Stimulated activated CD8-positive, alpha-beta memory T cell treated with anti-CD3 and anti-CD28 coated beads, Interleukin-15, amount 100 ng/mL, for 4 hours (primary cell): ENCODE data around the gene TNRC6C.
"Not testable (repeated sequence)": the region's sequence is repeated elsewhere in the genome, so short reads cannot be mapped to it uniquely, and the experiment has no call there.

Experiments used
- DNase-seq, 2 donors: peaks; one replicate each; pipeline ENCODE4 v3.0.0-alpha.2; 2020; ENCODE audit warnings: low read depth in 2 of 2

TNRC6C gene

DNA sequence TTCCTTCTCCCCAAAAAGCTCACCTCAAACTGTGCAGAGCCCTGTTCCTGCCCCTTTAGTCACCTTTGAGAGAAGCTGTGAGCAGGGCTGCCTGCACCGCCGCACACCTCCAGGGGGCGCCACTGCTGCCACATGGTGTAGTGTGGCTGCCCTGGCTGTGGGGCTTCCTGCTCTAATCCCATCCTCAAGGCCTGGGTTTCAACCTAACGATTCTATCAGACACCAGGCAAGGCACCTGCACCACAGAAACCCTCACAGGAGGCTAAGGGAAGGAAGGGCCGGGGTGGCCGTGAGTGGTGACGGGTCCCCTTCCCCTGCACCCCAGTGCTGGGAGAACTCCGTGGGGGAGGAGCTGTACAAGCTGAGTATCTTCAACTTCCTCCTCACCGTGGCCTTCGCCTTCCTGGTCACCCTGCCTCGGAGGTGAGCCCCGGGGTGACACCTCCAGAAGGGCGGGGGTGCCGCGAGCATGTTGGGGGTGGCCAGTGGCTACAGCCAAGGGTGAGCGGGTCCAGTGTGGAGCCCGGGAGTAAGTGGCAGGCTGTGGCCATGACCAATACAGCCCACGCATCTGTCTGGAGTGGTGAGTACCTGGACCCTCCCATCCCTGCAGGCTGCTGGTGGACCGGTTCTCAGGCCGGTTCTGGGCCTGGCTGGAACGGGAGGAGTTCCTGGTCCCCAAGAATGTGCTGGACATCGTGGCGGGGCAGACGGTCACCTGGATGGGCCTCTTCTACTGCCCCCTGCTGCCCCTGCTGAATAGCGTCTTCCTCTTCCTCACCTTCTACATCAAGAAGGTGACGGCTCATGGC lies 179.1 kb downstream of the TNRC6C start:
- DNase-seq: no peak

DNA sequence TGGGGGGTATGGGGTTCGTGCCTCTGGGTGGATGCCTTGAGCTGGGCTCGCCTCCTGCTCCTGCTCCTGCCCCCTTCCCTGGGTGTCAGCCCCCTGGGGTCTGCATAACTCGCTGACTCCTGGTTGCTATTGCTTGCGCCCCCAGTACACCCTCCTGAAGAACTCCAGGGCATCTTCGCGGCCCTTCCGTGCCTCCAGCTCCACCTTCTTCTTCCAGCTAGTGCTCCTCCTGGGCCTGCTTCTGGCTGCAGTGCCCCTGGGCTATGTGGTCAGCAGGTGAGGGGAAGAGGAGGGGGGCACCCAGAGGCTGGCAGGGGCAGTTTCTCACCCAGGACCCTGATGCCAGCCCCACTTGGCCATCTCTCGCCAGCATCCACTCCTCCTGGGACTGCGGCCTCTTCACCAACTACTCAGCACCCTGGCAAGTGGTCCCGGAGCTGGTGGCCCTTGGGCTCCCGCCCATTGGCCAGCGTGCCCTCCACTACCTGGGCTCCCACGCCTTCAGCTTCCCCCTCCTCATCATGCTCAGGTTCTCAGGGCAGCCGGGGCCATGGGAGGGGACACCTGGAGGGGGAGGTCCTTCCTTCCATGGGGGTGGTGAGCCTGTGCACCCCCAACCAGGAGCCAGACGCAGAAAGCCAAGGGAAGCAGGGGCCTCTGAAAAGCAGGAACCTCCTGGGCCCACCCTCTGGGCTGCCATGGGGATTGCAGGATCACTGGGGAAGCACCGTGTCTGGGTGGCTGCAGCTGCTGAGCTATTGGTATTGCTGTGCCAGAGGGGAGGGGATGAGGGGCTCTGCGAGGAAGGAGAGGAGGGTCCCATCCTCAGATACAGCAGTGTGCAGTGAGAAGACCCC lies 179.9 kb downstream of the TNRC6C start:
- DNase-seq: no peak

DNA sequence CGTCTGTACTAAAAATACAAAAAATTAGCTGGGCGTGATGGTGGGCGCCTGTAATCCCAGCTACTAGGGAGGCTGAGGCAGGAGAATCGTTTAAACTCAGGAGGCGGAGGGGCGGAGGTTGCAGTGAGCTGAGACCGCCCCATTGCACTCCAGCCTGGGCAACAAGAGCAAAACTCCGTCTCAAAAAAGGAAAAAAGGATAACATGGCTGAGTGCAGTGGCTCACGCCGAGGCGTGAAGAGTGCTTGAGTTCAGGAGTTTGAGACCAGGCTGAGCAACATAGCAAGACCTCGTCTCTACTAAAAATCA lies 181.3 kb downstream of the TNRC6C start:
- not testable (repeated sequence) for DNase-seq

DNA sequence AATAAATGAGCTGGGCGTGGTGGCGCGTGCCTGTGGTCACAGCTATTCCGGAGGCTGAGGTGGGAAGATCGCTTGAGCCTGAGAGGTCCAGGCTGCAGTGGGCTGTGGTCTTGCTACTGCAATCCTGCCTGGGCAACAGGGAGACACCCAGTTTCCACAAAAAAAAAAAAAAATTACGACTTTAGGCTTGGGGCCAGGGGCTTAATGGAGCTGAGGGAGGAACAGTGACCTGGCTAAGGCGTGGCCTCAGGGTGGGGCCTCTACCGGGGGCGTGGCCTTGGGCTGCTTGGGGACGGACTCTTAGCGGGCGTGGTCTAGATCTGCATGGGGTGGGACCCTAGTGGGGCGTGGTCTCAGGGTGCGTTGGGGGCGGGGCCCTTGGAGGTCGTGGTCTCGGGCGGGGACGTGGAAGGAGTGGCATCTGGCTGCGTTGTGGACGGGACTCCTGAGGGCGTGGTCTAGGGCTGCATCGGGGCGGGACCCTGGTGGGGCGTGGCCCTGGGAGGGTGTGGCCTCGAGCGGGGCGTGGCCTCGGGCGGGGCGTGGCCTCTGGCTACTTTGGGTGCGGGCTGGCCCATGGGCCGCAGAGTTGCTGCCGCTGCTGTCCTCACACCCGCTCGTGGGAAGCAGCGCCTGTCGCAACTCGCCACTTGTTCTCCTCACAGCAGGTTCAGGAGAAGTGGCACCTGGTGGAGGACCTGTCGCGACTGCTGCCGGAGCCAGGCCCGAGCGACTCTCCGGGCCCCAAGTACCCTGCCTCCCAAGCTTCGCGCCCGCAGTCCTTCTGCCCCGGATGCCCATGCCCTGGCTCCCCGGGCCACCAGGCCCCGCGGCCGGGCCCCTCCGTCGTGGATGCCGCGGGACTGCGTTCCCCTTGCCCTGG lies 181.9 kb downstream of the TNRC6C start:
- peak; percentile 74 to 87 for DNase-seq

DNA sequence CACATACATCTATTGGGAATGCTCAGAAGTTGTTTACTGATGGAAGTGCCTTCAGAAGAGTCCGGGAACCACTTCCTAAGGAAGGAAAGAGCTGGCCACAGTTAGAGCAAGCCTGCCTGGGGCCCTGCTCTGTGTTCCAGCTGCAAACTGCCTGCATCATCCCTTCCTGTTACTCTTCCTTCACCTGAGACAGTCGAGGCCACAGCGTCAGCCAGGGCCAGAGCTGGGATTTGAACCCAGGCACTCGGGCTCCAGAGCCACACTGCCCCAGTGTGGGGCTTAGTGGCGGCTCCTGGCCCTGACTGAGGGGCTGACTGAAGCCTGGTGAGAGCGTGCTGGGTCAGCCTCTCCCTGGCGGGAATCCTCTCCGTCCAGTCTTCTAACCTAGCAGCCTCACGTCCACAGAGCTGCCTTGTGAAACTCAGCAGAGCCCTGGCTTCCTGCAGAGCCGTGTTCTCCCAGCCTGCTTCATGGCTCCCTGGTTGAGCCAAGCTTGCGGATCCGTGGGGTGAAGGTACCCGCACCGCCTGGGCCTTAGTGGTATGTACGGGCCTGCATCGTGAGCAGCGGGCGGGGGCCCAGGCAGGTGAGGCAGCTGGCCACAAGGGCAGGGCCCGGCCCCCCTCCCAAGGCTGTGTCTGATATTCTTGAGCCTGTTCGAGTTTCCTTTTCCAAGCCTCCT lies 183.1 kb downstream of the TNRC6C start:
- no peak for DNase-seq

DNA sequence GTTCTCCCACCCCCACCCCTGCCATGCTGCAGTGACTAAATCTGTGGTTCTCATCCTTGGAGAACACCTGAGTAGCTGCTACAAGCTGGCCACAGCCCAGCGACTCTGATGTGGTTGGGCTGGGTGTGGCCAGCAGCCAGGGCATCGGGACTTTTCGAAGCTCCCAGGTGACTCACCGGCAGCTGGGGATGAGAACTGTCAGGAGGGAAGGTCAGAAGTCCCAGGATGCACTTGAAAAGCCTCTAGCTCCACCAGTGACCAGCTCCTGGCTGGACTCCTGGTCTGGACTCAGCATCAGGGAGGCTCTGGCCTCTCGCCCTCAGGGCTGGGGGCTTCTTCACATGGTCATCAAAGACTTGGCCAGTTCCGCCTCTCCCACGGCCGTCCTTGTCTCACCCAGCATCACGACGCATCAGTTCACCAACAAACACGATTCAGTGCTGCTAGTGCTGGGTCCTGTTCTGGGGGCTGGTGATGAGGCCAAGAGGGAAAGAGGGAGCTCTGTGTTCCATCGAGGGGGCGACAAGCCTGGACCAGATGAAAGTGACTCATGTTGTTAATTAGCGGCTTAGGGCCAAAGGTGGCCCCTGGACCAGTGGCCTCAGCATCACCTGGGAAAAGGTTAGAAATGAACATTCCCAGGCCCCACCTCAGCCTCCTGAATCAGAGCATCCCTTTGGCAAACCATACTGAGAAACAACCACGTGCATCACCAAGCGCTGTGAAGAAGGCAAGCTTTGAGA lies 183.8 kb downstream of the TNRC6C start:
- DNase-seq: no peak

DNA sequence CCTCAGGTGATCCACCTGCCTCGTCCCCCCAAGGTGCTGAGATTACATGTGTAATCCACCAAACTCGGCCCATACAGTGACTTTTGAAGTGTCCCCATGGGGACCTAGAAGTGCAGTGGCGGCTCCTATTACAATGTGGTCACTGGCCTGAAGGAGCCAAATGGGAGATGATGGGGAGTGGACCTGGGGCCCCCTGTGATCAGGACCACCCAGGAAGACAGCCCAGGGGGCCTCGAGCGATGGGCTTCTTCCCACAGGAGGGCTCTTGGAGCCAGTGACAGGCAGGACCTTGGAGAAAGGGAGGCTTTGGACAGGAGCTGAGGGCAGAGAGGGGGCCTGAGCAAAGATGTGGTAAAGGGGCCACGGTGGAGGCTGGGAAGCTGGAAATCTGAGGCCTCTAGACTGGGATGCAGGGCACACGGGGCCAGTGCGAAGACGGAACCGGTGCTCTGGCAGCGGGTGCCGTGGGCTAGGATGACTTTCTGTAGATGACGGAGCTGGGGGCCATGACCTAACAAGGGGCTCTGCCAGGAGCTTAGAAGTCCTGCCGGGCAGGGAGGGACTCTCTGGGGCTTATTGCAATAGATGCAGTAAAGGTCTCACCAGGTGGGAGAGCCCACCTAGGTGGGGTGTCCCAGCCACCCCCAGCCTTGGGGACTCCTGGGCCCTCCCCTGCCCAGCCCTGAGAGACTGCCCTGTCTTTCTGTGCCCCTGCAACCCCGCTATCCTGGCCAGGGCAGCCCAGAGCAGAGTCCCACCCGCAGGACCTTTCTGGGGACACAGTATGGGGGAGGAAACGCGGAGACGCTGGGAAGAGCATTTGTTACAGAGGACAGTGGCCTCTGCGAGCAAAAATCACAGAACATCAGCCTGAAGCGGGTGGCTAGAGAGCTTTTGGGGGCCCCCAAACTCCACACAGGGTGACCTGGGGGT lies 185.0 kb downstream of the TNRC6C start:
- no peak for DNase-seq

DNA sequence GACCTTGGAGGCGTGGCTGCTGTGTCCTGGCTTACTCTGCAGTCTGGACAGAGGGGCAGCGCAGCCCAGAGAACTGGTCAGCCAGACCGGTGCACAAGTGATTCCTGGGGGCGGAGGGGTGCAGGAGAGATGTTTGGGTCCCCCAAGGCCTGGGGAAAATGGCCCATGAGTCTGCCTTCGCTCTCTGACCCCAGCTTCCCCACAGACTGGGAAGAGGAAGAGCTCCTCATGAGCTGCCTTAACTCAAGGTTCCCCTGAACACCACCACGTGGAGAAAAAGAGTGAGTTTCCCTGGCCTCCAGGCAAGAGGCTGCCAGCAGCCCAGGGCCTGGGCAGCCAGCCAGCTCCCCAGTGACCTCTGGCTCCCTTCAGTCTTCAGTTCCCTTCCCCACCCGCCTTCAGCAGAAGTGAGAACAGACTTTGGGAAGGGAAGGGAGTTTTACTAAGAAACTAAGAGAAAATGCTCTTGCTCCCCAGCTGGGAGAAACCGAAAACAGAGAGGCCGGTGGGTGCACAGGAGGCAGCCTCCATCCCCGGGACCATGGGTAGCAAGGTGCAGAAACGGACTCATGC lies 185.7 kb downstream of the TNRC6C start:
- DNase-seq: no peak

DNA sequence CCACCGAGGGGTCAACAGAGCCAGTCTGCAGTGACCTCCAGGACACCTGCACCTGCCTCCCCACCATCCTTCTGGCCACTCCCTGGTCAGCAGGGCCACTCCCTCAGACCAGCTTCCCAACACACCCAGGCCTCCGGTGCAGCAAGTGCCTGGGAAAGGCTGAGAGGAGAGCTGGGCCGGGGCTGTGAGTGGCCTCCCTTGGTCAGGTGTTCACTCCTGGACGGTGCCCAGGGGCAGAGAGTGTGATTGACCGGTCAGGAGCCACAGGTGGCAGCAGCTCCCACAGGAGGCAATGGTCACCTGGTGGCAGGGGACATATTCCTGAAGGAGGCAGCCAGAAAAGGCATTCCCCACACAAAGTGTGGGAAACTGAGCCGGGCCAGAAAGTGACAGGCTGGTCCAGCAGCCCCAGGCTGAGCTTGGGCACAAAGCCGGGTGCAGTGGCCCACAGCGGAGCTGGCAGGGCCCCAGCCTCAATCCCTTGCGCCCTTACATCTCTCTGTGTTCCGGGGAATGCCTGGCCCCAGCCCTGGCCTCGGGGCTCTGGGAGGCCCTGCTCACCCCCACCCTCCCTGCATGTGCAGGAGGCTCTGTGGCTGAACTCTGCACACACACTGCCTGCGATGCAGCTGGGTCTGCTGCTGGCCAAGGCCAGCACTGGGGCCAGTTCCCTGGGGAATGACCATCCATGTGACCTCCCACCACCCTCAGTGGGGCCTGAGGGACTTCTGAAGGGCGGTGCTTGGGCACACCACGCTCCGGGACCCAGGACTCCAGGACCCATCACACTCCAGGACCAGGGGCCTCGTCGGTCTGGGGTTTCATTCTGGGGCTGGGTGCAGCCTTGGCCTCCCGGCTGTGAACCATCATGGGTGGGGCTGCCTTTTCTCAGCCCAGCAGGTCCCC lies 186.5 kb downstream of the TNRC6C start:
- no peak for DNase-seq

DNA sequence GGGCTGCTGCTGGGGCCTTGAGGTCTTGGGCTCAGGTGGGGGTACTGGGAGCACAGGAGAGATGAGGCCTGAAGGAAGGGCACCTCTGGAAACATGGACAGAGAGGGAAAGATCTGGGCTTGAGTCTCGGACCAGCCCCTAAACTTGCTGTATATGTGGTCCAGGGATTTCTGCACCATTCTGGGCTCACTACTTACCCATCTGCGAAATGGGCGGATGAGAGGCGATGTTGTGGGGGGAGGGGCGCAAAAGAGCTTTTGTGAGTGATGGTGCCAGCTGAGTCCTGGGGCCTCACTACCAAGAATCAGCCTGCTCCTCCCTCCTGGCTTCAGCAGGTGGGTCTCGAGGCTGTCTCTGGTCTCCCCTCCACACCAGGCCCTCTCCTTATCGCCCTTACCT lies 188.0 kb downstream of the TNRC6C start:
- DNase-seq: no peak

DNA sequence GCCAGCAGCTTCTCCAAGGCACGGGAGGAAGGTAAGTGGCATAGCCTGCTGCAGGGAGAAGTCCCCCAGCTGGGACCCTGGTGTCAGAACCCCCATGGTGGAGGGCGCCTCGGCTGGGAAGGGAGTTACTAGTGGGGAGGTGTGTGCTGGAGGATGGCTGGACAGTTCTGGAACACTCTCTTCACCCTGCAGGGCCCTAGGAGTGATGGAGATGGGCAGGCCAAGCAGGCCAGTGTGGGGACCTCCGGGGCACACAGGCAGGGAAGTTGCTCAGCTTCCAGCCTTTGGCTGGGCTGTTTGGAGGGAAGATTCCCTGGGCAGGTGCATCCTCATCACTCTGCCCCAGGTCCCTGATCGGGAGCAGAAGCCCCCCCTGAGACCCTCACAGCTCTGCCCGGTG lies 188.4 kb downstream of the TNRC6C start:
- no peak for DNase-seq

DNA sequence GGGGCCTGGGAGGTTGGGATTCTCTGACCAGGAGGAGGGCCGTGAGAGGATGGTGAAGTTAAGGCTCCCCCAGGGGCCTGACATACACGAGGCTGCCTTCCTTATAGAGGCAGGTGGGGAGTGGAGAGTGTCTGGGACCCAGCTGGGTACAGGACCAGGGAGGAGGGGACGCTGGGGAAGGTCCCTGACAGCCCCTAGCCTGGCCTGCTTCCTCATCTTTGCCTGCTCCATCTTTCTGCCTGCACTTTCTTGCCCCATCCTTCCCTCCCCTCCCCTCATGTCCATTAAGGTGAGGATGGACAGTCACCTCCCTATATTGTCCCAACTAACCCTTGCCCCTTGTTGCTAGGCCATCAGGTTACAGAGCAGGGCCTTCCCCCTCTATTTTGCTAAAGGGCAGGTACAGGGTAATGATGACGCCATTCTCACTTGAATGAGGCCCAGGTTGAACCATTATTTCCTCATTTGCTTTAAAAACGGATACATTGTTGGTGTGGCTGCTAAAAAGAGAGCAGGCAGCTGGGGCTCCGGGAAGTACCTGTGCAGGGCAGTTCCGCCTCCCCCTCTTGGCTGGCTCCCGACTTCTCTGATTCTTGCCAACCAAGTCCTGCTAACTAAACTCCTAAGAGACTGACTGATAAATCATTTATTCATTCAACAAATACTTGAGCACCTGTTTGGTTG lies 189.0 kb downstream of the TNRC6C start:
- DNase-seq: no peak

DNA sequence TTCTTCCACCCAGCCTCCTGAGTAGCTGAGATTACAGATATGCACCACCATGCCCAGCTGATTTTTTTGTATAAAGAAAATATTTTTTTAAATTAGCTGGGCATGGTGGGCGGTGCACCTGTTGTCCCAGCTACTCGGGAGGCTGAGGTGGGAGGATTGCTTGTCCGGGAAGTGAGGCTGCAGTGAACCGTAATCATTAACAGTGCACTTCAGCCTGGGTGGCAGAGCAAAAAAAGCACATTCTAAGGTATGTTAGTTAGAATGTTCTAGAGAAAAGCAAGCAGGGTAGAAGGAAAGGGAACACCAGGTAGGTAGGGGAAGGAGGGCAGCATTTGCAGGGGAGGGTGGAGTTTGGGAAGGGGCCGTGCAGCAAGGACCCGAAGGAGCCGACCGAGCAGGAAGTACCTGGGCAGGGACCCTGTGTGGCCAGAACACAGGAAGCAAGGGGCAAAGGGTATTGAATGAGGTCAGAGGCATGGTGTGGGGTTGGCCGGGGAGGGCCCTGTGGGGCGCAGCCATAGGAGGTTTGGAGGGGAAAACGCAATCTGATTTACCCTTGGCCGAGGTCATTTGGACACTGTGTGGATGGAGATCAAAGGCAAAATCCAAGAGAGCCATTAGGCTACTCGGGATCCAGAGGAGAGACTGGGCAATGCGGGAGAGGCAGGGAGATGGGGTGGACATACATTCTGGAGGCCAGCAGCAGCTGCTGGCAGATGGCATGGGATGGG lies 189.9 kb downstream of the TNRC6C start:
- no peak for DNase-seq

DNA sequence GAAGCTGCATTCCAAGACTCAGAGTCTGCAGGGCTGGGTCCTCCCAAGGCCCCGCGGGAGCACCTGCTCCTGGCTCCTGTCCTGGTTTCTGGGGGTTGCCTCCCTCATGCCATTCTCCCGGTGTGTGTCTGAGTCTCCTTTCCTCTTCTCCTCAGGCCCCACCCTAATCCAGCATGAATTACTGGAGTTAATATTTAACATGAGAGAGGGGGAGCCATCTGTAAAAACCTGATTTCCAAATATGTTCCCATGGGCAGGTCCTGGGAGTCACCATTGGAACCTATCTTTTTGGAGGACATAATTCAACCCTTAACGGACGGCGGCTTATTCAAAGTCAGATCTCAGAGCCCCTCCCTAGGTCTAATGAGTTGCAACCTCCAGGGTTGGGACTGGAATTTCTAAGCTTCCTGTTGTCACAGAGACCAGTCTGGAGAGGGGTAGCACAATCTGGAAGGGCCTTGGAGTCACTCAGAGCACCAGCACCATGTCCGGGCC lies 193.1 kb downstream of the TNRC6C start:
- DNase-seq: no peak

DNA sequence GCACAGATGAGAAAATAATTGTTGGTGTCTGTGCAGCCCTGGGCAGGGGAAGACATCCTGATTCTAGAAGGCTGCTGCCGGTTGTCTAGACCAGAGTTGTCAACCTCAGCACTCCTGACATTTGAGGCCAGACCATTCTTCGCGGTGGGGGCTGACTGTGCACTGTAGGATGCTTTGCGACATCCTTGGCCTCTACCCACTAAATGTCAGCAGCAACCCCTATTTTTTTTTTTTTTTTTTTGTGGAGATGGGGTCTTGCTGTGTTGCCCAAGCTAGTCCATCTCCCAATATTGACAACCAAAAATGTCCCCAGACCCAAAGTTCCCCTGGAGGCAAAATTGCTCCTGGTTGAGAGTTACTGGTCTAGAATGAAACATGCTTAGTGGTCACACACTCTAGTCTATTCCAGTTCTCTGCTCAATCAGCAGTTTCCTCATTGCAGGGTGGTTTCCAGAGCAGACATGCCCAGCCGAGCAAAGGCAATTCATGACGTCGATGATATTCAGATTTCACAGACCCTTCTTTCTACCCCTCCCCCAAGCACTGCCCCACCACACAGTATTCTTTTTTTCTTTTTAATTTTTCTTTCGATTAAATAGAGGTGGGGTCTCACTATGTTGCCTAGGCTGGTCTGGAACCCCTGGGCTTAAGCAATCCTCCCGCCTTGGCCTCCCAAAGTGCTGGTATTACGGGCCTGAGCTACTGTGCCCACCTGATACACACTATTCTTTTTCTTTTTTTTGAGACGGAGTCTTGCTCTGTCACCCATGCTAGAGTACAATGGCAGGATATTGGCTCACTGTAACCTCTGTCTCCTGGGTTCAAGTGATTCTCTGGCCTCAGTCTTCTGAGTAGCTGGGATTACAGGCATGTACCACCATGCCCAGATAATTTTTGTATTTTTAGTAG lies 196.7 kb downstream of the TNRC6C start:
- no peak for DNase-seq
